SH-SY5Y (cell line): ENCODE measurements around the gene RITA1.

Experiments used
- GATA2 ChIP-seq: IDR thresholded peaks from 2 replicates; pipeline ENCODE4 v1.6.1; 2011; ENCODE audit warnings: mild to moderate bottlenecking, low read depth, low read length
- GATA3 ChIP-seq: IDR thresholded peaks from 2 replicates; pipeline ENCODE4 v1.6.1; 2011; ENCODE audit warnings: low read depth, mild to moderate bottlenecking, low read length, moderate library complexity

RITA1 gene, protein sequence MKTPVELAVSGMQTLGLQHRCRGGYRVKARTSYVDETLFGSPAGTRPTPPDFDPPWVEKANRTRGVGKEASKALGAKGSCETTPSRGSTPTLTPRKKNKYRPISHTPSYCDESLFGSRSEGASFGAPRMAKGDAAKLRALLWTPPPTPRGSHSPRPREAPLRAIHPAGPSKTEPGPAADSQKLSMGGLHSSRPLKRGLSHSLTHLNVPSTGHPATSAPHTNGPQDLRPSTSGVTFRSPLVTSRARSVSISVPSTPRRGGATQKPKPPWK

DNA sequence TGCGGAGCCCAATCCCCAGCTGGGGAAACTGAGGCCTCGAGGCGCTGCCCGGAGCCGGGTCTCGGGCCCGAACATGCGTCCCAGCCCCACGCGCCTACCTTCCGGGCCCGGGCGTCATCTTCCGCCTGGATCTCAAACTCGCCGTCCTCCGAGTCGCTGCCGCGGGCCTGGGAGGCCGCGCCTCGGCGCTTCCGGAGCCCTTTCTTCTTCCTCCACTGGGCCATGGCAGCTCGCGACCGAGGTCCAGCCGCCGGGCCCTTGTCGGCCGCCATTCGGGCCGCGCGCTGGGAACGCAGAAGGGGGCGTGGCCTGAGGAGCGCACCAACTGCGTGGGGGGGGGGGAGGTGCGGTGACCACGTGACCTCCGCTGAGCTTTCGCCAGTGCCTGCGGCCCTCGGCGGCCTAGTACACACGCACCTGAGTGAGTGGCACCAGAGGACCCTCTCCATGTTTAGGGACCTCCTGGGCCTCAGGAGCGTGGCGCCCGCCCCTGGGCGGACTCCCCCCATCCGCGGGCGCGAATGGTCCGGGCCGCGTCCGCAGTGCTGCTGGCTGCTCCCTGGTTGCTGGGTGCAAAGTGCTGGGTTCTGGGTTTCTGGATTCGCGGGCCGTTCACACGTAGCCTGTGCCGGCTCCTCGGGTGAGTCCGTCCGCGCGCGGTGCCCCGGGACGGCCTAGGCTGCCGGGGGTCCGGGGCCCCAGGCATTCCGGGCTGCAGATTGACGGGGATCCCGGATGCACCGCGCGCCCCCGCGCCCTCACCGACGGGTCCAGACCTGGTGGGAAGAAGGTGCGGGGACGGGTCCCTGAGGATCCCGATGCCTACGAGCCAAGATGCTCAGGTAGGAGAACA lies at the start of gene RITA1, which contains the start of gene DDX54:
RITA1 (plus strand) TSS at position 542 of the 853 bp plus-strand sequence. CDS start 1,026 bp downstream, outside the sequence.
DDX54 (minus strand) TSS at position 299 of the 853 bp plus-strand sequence; CDS start at position 272, 27 bp downstream.
- TF ChIP-seq GATA3 (no peak), GATA2 (no peak)

DNA sequence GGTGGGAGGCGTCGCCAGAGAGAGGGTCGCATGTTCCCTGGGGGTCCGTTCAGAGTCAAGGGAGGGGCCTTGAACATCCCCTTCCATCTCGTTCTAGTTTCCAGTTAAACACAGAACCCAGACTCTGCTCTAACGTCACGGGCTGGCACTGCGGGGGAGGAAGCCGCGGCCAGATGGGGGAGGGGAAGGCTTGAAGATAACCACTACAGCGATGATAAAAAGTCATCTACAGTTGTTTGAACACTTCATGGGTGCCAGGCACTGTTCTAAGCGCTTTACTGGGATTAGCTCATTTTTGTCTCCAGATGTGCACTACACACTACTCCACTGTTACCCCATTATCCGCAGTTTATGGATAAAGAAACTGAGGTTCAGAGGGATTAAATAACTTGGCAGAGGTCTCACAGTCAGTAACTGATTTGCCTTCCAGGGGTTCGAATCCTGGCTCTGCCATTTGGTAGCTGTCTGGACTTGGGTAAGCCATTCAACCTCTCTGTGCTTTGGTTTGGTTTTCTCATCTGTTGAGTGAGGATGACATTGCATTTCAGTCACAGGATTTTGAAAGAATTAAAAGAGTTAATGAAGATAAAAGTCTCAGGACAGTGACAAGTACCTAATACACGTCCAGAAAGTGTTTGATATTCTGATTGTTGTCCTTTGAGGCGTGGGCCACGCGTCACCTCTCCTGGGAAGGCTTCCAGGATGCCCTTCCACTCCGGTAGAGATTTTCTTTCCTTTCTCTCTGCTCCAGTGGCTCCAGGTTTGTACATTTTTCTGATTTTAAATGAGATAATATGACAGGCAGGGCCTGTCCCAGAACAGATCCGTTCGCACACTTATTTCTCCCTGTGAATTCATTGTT lies 49.2 kb upstream of the RITA1 start:
- TF ChIP-seq GATA3 = no peak
- TF ChIP-seq GATA2 = no peak

DNA sequence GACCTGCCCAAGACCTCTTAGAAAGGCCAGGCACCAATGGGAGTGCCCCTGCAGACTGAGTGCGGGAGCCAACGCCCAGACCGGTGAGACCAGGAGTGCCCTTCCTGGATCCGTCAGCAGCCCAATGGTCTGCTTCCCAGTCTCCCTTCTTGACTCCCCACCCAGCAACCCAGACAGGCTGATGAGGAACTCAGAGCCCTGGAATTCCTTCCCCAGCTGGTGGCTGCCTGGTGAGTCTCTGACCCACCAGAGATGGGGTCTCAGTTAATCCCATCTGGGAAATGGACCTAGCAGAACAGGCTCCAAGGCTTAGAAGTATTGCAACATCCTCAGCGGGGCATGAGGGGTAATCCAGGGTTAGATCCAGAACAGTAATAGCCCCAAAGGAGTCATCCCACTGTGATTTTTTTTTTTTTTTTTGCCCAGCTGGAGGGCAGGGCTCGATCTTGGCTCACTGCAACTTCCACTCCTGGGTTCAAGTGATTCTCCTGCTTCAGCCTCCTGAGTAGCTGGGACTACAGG lies 48.5 kb upstream of the RITA1 start:
- TF ChIP-seq GATA3 (no peak), GATA2 (no peak)

DNA sequence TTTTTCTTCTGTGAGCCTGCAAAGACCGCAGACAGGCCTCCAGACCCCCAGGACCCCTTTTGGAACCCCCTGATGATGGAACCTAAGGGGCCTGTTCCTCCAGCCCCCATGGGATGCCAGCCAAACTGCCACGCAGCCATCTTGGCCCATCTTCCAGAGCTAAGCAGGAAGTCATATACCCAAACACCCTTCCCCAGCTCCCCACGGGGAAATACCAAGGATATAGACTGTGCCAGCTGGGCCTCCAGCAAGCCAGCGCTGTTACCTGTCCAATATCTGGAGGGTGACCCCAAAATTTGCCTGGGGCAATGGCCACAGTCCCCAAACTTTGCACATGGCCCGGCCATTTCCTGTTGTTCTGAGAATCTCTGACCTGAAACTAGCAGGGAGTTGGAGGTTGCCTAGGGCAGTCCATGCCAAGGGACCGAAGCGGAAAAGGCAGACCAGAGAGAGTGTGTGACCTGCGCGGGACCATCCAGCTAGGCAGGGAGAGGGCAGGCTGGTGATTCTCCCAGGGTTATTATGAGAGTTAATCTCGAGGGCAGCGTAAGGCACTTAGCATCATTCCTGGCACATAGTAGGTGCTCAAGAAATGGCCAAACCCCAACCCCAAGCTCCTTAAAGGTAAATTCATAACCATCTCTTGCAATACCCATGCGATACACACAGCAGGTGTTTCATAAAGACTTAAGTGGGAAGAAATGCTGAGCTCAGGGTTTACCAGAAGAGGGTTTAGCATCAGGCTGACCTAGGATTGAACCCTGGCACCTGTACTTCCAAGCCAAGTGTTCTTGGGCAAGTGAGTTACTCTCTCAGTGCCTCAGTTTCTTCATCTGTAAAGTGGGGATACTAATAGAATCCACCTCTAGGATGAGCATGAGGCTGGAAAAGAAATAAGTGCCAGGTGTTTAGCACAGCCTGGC lies 47.4 kb upstream of the RITA1 start:
- TF ChIP-seq GATA2 (no peak), GATA3 (no peak)

DNA sequence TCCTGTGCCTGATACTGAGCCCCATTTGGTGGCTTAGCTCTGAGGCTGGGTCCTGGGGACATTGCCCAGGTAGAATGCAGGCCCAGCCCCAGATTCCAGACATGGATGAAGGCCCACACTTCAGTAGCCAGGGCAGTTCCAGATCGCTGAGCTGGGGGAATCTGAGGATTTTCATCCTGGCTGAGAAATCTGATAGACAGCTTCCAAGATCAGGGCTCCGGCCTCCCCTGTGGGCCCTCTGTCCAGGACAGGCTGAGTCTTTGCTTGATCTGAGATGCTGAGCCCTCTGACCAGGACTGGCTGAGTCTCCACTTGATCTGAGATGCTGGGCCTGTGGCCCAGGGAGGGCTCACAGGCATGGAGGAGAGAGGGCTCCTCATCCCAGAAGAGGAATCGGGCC lies 46.7 kb upstream of the RITA1 start:
- TF ChIP-seq GATA3 (no peak), GATA2 (no peak)

DNA sequence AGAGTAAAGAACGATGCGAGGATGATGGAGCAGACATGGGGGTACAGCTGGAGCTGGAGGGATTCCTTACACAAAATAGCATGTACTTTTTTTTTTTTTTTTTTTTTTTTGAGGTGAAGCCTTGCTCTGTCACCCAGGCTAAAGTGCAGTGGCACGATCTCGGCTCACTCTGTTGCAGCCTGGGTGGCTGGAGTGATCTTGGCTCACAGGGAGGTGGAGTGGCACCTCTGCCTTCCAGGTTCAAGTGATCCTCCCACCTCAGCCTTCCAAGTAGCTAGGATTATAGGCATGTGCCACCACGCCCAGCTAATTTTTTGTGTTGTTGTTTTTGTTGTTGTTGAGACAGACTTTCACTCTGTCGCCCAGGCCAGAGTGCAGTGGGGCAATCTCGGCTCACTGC lies 44.8 kb upstream of the RITA1 start:
- TF ChIP-seq GATA2 = no peak
- TF ChIP-seq GATA3 = no peak

DNA sequence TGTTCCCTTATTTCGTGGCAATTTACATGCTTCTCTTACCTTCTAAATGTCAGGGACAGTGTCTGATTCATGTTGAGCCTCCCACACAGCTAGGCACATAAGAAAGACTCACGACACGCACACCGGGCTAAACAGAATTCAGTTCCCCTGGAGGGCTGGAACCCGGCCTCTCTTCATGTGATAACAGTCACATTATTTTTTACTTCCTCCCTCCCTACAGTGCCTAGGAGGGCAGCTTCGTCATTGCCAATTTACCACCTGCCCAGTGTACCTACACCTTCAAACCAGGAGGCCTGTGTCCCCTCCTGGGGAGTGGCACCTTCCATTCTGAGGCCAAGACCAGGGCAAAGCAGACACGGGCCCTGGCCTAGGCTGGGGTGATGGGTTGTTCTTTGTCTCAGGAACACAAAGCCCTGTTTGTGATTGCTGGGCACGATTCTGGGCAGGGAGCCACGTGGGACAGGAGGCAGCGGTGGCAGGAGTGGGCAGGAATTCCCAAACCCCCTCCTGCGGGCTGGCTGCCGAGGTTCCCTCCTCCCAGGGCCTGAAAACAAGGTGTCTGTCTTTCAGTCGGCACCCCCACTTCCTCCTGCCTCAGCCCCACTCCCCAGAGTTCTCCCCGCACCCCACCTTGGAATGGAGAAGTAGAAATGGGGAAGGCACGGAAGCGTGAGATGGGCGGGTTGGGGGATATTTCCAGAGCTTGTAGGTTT lies 43.2 kb upstream of the RITA1 start:
- TF ChIP-seq GATA2 = no peak
- TF ChIP-seq GATA3 = no peak

DNA sequence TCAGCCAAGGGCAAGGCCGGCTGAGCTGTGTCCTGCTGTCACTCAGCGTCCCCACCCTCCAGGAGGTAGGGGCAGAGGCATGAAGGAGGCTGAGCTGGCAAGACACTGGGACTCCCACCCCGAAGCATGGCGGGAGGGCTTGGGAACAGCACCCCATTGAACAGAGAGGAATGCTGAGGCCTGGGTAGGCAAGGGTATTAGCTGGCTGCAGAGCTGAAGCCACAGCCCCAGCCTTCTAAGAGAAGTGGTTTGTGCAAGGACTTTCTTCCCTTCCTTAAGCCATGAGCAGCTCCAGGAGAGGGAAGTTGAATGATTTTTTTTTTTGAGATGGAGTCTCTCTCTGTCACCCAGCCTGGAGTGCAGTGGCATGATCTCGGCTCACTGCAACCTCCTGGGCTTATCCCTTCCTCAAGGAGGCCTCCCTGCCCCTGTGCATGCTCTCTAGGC lies 42.6 kb upstream of the RITA1 start:
- TF ChIP-seq GATA3 = no peak
- TF ChIP-seq GATA2 = no peak

DNA sequence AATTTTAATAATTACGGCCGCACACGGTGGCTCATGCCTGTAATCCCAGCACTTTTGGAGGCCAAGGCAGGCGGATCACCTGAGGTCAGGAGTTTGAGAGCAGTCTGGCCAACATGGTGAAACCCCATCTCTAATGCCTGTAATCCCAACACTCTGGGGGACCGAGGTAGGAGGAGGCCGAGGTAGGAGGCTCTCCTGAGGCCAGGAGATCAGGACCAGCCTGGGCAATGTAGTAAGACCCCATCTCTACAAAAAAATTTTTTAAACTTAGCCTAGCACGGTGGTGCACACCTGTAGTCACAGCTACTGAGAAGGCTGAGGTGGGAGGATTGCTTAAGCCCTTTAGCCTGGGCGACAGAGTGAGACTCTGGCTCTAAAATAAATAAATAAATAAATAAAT lies 41.6 kb upstream of the RITA1 start:
- TF ChIP-seq GATA3 = no peak
- no peak for TF ChIP-seq GATA2

DNA sequence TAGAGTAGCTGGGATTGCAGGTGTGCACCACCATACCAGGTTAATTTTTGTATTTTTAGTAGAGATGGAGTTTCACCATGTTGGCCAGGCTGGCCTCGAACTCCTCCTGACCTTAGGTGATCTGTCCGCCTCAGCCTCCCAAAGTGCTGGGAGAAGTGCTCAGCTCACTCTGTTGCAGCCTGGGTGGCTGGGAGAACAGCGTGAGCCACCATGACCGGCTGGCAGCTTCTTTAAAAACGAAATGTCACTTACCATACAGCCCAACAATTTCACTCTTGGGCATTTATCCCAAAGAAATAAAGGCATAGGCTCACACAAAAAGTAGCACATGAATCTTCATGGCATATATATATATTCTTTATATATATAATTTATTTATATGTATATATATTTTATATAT lies 40.7 kb upstream of the RITA1 start:
- TF ChIP-seq GATA3 = no peak
- no peak for TF ChIP-seq GATA2

DNA sequence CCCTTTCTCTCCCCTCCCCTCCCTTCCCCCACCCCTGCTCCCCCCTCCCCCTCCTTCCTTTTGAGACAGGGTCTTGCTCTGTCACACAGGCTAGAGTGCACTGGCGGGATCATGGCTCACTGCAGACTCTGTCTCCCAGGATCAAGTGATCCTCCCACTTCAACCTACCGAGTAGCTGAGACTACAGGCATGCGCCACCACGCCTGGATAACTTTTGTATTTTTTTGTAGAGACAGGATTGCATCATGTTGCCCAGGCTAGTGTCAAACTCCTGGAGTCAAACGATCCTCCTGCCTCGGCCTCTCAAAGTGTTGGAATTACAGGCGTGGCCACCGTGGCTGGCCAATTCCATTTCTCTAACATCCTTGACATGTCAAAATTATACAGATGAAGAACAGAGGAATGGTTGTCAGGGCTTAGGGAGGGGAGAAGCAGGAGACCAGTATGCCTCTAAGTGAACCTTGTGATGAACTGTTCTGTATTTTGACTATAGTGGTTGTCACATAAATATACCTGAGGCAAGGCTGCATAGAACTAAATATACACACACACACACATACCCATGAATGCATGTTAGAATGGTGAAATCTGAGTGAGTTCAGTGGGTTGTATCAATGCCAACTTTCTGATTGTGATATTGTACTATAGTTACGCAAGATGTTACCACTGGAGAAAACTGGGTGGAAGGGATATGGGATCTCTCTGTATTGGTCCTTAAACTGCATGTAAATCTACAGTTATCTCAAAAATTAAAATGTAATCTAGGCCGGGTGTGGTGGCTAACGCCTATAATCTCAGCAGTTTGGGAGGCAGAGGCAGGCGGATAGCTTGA lies 39.6 kb upstream of the RITA1 start:
- no peak for TF ChIP-seq GATA3
- no peak for TF ChIP-seq GATA2
